SKM-1 (cell line): ENCODE data around the gene SSC5D.
"Not testable (repeated sequence)": the region's sequence is repeated elsewhere in the genome, so short reads cannot be mapped to it uniquely, and the experiment has no call there.

ENCODE experiments used
- DNase-seq: peaks from one replicate; lab custom pipeline; 2025; ENCODE audit not compliant: unreplicated experiment; lab: John Stamatoyannopoulos, UW

SSC5D gene

DNA sequence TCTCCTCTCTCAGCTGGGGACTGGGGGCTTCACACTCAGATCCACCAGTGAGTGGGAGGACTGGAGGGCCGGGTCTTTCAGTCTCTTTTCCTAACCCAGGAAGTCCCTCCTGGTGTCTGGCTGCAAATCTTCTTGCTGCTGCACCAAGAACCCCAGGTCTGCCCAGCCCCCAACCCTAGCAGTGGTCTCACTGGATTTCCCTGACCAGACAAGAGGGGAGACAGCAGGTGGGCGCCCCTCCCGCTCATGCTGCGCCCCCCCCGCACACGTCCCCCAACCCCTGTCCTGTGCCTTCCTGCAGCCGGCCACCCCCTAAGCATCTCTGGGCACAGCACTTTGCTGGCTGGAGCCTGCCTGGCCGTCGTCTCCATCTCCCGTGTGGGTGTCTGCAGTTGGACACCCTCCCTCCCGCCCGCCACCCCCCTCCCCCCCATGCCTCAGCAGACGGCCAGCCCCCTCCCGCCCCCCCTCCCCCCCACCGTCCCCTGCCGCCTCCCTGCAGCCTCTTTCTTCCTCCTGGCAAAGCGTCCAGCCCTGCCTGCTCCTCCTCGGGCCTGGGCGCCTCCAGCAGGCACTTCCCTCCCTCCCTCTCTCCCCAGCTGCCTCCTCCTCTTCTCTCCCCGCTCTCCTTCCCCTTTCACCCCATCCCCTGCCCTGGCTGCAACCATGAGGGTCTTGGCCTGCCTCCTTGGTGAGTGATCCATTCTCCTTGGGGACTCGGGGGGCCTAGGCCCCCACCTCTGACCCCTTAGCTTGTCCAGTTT, at the start of gene SSC5D:
Gene SSC5D (plus strand): TSS at position 513 of the 764 bp plus-strand sequence. CDS start 154 bp downstream, at position 667.
- no peak for DNase-seq

DNA sequence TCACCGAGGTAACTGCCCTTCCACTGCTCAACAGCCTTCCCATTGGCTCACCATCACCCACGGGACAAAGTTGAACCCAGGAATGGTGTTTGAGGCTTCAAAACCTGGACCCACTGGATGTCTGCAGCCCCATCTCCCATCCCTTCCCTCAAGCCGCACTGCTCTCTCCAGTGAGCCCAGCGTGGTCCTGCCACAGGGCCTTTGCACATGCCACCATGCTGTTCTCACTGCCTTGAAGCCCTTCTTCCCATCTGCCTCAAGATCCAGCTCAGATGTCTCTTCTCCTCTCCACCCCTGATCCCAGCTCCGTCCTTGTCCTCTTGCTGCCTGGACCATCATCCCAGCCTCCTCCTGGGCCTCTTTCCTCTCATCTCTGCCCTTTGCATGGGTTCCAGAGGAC, 49.2 kb upstream of the SSC5D start:
- no peak for DNase-seq

DNA sequence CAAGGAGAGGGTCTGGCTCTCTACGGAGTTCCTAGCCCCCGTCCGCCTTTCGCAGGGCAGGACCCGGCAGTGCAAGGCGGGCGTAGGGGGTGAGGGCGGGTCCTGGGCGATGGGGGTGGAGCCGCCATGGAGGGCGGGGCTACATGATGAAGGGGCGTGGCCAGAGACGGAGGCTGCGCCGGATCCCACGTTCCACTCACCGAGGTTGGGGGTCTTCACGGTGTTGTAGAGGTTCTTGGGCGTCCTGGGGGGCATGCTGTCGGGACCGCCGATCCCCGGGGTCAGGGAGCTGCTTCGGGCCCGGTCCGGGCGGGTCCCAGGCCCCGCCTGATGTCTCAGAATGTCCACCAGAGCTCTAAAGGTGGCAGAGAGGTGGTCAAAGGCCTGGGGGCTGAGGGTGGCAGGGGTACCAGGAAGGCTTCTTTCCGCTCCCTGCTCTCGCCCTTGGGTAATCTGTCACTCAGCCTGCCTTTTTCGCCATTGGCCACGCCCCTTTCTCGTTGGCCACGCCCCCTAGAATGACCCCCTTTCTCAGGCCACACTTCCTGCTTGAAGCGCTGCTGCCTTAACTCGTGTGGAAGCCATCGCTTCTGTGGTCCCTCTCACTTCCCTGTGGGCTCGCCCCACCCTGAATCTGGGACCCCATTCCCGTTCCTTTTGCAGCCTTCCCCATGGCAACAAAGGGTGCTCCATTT, 47.7 kb upstream of the SSC5D start:
- DNase-seq = no peak

DNA sequence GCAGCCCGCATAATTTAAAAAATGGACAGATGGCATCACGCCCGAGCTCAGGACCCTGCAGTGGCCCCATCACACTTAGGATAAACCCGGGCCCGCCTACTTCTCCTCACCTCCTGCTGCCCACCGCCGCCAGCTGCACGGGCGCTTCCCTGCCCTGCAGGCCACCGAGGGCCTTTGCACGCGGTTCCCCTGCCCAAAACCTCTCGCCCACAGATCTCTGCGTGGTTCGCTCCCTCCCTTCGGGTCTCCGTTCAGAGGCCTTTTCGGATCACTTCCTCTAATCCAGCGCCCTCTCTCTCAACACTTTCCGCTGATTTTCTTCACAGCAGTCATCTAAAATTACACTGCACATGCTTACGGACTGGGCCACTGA, 46.9 kb upstream of the SSC5D start:
- DNase-seq = no peak

DNA sequence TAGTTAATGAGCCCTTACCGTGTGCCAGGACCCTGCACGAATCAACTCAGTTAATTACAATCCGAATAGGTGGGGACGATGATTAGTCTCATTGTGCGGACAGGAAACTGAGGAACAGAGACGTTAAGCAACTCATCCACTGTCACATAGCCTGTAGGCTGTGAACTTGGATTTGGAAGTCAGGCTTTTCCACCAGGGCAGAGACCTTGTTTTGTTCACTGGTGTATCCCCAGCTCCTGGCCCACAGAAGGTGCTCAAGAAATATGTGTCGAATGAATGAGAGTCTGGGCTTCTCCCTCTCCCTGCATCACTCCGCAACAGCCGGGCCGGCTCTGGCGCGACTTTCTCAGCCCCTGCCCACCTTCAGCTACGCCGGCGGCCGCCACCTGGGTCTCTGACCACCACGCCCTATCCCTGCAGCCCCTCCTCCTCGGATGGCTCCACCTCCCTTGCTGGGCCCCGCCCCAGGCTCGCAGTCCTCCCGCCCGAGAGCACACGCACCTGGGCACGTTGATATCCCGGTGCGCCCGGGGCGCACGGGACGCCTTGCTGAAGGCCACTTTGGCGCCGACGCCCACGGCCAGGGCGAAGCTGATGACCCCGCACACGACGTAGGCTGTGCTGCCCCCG, 46.4 kb upstream of the SSC5D start:
- DNase-seq = no peak

DNA sequence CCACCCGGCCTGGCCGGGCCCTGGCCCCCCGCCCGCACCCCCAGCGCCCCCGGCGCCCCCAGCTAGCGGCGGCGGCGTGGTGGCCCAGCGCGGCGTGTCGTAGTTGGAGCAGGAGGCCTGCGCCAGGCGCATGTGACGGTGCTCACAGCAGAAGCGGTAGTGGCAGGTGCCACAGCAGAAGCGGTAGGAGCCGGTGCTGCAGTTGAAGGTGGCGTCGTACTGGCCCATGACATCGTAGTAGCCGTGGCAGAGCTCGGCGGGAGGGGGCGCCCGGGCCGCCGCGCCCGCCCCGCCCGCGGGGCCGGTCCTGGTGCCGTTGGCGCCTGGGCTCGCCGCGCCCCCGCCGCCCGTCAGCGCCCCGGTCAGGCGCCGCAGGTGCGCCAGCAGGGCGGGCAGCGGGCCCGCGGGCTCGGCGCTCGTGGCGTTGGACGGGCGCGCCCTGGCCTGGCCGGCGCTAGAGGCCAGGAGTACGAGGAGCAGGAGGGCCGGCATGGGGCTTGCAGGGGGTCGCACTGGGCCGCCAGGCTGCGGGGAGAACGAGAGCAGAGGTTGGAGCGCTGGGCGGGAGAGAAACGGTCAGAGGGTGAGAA, 45.8 kb upstream of the SSC5D start:
- DNase-seq = no peak

DNA sequence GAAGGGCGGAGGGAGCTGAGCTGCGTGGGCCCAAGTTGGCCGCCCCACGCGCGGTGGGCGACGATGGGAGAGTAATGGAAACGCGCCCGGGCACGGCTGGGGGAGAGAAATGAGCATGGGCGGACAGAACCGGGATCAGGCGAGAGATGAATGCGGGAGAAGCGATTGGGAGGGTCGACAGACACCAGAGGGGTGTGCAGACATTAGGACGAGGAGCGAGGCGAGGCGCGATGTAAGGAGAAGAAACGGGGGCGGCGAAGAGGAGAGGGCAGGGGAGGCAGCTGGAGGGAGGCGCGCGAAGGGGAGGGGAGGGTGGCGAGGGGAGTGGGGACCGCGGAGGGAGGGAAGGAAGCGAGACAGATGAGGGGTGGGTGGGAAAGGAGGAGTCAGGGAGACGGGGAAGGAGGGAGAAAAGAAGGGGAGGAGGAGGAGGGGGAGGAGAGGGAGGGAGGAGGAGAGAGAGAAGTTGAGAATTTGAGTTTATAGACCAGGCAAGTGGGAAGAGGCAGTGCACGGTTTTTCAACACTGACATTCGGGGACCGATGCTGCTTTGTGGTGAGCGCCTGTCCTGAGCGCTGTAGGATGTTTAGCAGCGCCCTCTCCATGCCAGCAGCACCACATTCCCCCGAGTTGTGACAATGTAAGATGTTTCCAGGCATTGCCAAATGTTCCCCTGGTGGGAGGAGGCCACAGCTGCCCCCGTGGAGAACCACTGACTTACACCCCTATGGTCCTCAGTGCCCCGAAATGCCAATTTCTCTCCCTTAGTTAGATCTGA, 45.0 kb upstream of the SSC5D start, which contains the start of gene SHISA7:
Gene SHISA7 (minus strand): TSS at position 256 of the 779 bp plus-strand sequence. CDS start 437 bp downstream, outside the sequence.
- DNase-seq = no peak

DNA sequence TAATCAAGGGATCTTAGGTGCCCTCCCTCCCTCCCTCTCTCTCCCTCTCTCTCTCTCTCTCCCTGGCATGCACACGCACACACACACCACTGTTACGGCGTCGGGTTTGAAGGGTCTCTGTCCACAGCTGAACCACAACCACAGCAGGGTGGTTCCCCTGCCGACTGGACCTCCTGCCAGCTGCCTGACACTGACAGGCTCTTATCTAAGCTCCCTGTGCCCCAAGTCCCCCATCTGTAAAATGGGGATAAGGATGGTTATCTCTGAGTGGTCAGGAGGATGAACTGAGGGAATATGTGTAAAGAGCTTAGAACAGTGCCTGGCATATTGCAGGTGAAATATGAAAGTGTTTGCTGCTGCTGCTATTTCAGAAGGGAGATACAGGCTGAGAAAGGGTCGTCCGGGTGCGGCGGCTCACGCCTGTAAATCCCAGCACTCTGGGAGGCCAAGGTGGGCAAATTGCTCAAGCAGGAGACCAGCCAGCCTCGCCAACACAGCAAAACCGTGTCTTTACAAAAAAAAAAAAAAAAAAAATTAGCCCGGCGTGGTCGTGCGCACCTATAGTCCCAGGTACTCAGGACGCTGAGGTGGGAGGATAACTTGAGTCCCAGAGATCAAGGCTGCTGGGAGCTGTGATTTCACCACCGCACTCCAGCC, 44.3 kb upstream of the SSC5D start:
- DNase-seq = no peak

DNA sequence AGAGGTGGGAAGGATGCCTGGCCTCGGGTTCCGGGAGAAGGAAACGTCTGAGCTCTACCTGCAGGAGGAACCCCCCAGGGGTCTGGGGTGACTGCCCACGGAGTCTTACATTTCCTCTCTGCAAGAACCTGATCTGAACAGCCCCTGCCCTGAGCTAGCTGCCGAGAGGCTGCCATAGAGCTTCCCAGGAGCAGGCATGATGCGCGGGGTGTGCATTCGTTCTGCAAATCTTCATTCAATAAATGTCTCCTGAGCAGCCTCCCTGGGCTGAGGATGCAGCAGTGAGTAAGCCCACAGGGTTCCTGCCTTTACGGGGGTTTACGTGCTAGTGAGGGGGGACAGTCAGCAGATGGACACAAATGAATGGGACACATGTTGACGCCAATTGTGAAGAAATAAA, 43.6 kb upstream of the SSC5D start:
- DNase-seq = no peak

DNA sequence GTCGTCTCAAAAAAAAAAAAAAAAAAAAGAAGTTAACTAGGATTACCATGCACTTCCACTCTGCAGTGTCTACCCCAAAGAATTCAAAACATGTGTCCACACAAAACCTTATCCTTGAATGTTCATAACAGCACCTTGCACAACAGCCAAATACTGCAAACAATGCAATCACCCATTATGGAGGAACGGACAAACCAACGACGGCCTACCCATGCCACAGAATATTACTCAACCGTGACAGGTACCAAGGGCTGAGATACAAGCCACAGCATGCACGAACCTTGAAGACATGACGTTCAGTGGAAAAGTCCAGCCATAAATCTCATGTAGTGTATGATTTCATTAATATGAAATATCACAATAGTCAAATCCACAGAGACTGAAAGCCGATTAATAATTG, 42.2 kb upstream of the SSC5D start:
- DNase-seq = no peak

DNA sequence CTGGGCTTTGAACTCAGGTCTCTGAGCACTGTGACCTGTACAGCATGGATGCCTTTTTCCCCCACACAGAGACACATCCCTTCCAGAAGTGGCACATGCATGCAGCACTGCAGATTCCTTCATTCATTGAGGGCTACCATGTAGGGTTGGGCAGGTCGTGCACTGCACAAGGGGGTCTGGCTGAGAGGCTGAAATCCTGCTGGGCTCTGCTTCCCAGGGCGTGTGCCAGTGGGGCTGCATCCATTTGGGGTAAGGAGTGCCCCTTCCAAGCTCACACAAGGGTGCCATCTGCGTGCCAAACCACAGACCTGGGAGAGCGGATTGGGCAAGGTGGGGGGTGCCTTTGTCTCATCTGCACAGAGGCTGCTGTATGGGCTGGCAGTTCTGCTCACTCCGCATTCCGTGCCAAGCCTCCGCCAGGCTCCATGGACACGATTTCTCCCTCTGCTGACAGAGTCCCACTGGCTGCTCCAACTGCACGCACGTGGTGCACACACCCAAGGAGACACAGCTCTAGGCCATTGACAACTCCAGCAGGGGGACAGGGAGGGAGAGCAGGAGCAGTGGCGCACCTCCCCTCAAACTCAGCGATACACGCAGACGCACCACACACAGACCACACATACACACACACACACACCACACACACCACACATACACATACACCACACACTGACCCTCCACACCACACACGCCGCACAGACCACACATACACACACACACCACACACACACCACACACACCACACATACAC, 40.6 kb upstream of the SSC5D start:
- DNase-seq = no peak

DNA sequence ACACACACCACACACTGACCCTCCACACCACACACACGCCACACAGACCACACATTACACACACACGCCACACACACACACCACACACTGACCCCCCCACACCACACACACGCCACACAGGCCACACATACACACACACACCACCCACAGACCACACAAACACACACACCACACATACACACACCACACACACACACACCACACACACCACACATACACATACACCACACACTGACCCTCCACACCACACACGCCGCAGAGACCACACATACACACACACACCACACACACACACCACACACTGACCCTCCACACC, 40.1 kb upstream of the SSC5D start:
- DNase-seq = not testable (repeated sequence)

DNA sequence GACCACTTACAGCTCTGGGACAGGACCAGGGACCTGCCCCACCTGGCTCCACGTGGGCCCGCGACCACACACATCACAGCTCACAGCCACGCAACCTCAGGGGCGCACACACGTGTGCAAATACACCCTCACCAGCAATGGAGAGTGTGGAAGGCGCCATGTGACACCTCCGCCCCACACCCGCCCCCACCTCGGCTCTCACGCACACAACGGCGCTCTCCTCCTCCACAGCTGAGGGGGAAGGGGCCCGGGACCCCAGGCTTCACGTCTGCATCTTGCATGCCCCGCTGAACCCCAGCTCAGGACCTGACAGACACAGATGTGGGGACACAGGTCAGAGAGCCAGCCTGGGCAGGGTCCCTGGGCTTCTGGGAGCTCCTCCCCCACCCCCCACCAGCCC, 38.8 kb upstream of the SSC5D start:
- no peak for DNase-seq

DNA sequence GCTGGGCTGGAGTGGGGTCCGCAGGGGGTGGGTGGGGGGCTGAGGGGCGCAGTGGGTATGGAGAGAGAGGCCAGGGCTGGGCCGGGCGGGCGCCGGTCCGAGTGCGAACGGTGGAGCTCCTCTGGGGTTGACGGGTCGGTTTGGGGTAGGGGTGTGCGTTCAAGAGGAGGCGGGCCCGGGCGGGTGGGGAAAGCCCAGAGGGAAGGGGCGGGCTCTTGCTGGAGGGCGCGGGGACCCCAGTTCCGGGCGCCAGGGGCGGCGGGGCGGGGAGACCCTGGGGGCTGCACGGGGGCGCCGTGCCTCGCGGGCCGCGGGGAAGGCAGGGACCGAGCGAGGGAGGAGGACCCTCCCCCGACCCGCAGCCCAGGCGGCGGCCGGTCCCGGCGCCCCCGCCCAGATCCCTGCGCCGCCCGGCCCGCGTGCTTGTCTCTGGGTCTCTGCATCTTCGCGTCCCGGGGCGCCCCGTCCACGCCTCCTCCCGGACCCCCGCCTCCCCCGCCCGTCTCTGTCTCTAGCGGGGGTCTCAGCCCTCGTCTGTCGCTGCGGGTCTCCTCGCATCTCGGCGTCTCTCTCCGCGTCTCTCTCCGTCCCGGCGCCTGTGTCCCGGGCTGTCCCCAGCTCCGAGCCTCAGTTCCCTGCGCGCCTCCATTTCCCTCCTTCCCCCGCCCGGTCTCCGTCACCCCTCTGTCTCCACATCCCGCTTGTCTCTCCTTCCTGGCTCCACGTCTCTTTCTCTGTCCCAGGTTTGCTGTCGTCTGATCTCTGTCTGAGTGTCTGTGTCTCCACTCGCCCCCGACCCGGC, 36.9 kb upstream of the SSC5D start:
- DNase-seq = no peak

DNA sequence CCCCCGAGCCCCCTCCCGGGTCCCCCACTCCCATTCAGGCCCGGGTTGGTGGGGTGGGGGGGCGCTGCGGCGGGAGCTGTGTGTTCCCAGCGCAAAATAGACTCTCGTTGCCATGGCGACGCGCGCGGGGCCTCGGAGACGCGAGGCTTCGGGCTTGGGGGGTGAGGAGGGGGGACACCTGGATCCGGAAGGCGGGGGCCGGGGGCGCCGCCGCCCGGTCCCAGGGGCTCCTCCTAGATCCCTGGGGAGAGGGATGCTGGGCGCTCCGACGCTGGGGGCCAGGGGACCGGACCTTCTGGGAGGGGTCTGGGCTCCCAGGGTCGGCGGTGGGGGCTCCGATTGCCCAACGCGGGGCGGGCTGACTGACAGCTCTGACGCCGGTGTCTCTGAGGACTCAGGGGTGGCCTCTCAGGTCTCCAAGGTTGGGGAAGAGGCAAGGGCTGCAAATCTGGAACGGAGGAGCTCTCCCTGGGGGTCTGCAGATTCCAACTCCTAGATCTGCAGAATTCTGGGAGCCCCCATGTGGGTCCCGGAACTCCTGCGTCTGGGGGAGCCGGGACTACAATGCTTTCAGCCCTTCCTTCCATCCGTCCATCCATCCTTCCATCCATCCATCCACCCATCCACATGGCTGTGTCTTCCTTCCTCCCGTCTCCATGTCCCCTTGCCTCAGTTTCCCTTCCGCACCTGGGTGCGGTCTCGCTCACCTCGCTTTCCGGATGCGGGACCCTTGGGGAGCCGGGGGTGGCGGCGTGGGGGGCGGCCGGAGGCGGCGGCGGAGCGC, 36.1 kb upstream of the SSC5D start:
- DNase-seq = no peak

DNA sequence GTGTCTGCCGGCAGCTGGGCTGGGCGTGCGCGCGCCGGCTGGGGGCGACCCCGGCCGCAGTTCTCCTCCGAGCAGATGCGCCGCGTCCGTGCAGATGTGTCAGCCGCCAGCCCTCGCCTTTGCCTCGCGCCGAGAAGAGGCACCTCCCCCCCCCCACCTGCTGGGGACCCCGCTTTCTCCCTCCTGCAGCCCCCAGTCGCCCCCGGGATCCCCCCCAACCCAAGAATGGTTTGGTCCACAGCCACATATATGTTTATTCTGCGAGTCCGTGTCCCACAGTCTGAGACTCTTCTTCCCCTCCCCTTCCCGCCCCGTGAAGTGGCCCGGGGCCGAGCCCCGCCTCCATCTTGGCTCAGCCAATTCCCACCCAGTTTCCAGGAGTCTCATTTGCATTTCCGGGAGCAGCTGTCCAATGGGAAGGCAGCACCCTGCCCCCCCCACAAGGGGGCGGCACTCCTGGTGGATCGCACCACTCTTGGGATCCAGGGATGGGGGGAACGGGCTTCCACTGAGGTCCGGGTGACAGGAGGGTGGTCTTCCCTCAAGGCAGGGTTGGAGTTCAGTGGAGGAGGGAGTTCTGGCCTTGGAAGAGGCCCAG, 35.4 kb upstream of the SSC5D start:
- no peak for DNase-seq

DNA sequence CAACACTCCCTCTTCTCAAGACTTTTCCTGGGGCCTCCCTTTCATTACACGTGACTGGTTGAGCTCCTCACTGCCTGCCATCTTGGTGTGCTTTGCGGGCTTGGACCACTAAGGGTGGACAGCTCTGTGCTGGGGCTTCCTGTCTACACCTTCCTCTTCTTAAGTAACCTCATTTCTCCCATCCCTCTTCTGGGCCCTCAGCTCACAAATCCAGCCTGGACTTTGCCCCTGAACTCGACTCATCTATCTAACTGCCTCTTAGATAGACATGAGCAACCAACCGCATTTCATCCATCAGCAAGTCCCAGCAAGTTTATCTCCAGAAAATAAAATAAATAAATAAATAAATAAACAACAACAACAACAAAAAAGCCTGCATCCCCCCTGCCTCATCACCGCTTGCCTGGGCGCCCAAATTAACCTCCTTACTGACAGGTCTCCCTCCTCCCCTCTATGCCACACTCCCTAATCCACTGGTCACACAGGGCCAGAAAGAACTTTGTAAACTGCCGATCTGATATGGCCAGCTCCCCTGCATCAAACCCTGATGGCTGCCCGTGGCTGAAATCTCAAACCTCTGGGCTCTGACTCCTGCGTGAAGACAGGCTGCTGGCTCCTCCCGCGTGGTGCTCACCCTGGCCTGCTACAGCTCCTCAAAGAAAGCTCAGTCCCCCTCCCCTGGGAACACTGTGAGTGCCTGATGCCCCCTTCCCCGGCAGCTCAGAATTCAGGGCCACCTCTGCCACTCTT, 34.5 kb upstream of the SSC5D start:
- no peak for DNase-seq
